Stimulated activated CD8-positive, alpha-beta memory T cell treated with anti-CD3 and anti-CD28 coated beads, Interleukin-12 subunit alpha, Interleukin-12 subunit beta, amount 100 ng/mL, for 24 hours (primary cell): ENCODE measurements around the gene SLC25A29.
"Not testable (repeated sequence)": the region's sequence is repeated elsewhere in the genome, so short reads cannot be mapped to it uniquely, and the experiment has no call there.

Source experiments
- DNase-seq: peaks from one replicate; pipeline ENCODE4 v3.0.0-alpha.2; 2020; ENCODE audit errors: extremely low read depth

Gene SLC25A29, protein sequence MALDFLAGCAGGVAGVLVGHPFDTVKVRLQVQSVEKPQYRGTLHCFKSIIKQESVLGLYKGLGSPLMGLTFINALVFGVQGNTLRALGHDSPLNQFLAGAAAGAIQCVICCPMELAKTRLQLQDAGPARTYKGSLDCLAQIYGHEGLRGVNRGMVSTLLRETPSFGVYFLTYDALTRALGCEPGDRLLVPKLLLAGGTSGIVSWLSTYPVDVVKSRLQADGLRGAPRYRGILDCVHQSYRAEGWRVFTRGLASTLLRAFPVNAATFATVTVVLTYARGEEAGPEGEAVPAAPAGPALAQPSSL

DNA sequence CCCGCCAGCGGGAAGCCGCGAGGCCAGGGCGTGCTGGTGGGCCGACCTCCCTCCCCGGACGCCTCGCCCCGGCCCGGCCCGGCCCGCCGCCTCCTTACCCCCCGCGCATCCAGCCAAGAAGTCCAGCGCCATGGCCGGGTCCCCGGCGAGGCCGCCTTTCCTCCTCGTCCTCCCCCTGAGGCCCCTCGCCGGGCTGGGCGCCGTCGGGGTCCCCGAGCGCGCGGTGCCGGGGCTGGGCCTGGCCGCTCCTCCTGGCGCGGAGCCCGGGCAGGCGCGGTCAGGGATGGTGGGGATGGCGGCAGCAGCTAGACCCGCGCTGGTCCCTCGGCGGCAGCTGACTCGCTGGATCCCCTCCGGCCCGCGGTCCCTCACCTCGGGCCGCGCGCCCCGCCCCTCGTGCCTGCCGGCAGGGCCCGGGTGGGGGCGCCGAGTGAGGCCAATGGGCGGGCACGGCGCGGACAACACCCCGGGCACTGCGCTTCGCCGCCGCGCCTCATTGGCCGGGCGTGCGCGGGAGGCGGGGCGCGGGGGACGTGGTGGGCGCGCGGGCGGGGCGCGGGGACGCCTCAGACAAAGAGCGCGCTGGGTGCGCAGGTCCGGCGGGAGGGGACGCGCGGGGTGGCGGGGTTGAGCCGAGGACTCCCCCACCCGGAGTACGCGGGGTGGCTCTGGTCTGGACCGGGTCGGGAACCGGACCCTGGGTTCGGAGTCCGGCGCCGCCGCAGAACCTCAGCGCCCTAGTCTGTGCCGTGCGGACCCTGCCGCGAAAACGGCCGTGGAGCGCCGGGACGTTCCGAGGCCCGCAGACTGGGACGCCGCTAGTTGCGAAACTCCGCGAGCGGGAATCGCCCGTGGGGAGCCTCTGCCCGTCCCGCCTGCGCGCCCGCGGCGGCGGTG is at the start of gene SLC25A29:
TSS of gene SLC25A29 (minus strand) at position 344 of the 897 bp plus-strand sequence. CDS start at position 132, 212 bp downstream.
- DNase-seq, result peak; percentile 57

DNA sequence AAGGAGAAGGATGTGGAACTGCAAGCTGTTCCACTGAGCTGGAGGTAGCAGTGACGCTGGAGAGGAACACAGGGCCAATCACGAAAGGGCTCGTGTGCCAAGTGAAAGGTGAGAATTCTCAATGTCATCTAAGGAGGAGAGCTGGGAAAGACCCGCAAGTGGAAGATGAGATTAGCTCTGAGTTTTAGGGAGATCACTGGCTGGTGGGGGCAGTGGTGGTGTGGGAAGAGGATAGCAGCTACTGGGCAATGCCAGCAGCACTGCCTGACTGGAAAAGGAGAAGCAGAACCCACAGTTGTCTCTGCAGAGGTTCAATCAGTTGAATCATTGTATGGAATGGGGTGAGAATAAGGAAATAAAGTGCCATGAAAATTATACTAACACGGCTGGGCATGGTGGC is 44.7 kb upstream of the SLC25A29 start:
- no peak for DNase-seq

DNA sequence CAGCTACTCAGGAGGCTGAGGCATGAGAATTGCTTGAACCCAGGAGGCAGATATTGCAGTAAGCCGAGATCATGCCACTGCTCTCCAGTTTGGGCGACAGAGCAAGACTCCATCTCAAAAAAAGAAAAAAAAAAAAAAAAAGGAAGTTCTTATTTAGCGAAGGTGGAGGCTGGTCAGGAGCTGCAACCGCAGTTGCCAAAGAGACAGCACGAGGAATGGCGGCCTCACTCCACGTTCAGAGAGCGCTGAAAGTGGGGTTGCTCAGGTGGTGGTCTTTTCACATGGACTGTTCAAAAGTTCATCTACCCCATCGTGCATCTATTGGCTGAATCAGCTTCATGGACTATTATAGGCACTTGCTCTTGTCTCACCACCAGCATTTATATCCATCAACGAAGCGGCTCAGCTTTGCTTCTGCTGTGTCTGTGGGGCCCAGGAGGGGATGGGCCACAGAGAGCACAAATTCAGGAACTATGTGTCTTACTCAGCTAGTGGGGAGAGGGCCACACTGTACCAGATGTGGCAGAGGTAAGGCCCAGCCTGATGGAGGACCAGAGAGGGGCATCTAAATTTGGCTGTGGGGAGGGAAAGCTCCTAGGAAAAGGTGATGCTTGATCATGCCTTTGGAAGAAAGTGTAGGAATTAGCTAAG is 44.2 kb upstream of the SLC25A29 start:
- DNase-seq, result no peak

DNA sequence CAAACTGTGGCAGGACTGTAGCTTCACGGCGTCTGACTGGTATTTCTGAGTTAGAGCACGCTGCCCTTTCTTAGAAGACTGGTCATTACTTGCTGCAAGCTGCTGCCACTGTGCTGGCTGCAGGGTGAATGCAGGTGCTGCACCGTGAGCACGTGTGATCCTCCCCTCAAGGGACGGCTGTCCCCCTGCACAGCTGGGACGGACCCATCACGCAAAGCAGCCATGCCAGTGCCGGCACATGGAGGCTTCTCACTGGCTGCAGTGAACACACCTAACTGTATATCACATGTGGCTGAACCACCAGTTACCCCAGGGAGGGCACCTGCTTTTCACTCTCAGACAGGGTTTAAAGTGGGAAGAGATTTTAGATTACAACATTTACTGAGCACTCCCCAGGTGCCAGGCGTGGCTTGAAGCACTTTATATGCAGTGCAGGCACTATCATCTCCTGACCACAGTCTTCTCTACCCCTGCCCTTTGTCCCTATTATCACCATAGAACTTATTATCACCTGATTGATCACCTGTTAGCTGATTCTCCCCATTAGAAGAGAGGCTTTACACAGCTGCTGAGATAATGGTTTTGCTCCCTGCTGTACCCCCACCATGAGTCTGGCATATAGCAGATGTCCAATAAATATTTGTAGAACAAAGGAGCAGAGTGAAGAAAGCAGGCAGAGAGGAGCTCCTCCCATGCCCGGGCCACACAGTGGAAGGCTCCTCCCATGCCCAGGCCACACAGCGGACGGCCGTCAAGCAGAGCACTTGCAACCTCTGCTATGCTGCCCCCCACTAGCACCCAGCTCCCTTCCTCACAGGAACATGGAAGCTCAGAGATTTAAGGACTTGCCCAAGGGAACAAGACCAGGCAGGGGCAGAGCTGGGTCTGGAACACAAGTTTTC is 42.8 kb upstream of the SLC25A29 start:
- no peak for DNase-seq

DNA sequence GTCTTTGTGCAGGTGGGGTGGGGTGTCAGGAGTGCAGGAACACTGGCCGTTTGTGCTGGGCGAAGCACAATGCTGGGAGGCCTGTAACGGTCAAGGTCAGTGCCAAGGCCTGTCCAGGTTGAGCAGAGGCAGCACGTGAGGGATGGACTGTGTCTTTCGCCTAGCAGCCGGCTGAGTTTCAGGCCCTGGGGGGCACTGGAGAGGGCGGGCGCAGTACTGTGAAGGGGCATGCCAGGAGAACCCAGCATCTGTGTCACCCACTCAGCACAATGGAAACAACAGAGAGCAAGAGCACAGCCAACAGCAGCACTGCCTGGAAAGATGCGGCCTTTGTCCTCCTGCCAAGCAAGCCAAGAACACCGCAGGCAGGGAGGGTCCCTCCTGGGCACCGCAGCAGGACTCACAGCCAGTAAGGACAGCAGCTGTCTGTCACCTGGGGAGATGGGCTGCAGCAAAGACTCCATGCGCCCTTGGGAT is 42.0 kb upstream of the SLC25A29 start:
- no peak for DNase-seq

DNA sequence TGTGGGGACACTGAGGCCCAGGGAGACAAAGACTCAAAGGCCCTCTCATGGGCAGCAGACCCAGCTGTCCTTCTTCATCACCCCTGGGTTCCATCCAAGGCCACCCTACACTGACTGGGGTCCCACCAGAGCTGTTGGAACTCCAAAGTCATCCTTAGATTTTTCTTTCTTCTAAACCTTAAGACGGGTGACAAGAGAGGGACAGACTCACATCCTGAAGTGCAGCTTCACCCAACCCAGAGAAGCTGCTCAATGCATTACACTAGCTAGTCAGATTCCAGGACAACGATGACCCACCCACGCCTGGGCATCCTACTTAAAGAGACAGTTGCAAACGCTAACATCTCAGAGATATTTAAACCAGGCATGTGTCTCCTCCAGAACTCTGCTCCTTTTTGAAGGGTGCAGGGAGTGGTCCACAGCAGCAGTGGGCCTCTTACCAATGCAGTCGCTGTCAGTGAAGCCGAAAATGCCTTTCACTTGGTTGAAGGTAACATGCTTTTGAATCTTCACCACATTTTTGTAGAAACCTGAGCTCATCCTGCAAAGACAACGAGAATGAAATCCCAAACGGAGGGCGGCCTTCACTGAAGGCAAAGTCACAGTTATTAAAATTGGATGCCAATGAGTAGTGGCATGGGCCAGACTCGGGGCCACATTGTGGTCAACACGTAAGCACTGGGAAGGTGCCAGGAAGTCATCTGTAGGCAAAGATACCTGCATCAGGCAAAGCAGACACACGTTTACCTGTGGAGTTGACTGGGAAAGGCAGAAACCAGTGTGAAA is 40.3 kb upstream of the SLC25A29 start:
- no peak for DNase-seq

DNA sequence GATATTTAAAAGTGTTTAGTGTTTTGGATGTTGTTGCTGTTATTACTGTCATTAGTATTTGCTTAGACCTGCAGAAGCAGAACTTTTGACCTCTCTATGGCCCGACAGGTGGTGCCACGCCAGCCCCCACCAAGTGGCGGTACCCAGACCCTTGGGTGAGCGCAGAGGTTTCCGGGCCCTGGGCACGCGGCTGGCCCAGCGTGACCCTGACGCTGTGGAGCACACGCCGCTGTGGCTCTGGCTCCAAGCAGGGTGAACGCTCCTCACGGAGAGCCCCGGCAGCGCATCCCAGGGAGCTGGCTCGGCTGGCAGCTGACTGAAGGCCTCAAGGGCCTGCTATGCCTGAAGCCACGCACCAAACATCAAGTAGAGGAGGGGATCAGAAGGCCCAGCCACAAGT is 39.5 kb upstream of the SLC25A29 start:
- DNase-seq, result no peak

DNA sequence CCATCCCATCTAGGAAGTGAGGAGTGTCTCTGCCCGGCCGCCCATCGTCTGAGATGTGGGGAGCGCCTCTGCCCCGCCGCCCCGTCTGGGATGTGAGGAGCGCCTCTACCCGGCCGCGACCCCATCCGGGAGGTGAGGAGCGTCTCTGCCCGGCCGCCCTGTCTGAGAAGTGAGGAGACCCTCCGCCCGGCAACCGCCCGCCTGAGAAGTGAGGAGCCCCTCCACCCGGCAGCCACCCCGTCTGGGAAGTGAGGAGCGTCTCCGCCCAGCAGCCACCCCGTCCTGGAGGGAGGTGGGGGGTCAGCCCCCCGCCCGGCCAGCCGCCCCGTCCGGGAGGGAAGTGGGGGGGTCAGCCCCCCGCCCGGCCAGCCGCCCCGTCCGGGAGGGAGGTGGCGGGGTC is 38.4 kb upstream of the SLC25A29 start:
- DNase-seq, result not testable (repeated sequence)

DNA sequence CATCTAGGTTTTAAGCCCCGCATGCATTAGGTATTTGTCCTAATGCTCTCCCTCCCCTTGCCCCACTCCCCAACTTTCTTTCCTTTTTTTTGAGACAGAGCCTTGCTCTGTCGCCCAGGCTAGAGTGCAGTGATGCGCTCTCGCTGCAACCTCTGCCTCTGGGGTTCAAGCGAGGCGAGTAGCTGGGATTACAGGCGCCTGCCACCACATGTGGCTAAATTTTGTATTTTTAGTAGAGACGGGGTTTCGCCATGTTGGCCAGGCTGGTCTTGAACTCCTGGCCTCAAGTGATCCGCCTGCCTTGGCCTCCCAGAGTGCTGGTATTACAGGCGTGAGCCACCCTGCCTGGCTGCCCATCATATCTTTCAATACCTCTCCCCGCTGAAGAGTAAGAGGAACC is 36.6 kb upstream of the SLC25A29 start:
- DNase-seq, result not testable (repeated sequence)

DNA sequence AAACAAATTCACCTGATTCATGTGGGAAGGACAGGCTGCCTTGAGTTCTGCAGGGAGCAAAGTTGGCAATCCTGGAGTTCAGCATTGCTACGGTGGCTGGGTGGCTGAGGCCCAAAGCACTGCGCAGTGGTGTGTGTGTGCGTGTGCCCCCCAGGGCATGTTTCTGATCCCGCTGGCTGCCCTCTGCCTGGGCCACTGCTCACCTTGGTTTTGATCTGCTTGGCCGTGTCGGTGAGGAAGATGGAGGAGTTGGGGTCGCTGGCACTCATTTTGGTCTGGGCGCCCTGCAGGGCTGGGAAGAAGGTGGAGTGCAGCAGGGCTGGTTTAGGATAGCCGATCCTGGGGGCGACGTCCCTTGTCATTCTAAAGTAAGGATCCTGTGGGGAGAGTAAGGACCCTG is 36.0 kb upstream of the SLC25A29 start:
- DNase-seq, result no peak

DNA sequence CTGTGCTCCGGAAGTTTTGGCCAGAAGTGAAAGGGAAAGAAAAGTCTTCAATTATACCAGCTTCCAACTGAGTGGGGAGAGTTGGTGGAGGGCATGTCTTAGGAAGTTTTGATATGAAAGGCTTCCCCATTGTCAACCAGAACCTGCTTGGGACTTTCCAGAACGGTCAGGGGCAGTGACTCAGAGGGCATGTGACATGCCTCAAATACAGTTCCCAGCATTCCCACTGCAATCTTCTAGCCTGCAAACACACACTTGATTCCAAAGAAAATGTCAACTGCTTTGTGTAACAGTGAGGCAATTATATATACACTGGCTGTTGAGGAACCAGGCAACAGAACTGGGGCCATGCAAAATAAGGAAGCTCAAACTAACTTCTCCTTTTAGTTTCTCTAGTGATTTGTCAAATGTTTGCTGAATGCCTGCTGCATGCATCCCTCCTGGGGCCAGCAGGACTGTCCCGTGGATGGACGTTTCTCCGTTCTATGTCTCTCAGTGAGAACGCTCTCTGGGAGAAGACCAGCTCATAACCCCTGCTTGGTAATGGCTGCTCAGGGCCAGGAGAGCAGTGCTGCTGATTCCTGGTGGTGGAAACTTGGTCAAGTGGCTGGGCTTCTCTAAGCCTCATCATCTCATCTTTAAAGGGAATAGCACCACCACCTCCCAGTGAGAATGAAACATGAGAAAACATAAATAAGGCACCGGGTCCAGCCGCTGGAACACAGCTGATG is 35.2 kb upstream of the SLC25A29 start:
- DNase-seq, result no peak

DNA sequence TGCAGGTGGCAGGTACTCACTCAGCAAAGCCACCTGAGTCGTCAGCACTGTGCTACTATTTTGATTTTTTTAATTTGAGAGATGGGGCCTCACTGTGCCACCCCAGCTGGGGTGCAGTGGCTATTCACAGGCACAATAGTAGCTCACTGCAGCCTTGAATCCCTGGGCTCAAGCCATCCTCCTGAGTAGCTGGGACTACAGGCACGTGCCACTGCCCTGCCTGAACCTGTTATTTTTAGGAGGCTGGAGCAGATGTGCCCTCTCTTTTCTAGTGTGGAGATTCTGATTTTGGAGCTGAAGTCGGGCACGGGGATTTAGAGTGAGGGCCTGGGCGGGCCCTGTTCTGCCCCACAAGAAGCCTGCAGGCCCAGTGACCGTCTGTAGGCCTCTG is 34.2 kb upstream of the SLC25A29 start:
- DNase-seq, result no peak

DNA sequence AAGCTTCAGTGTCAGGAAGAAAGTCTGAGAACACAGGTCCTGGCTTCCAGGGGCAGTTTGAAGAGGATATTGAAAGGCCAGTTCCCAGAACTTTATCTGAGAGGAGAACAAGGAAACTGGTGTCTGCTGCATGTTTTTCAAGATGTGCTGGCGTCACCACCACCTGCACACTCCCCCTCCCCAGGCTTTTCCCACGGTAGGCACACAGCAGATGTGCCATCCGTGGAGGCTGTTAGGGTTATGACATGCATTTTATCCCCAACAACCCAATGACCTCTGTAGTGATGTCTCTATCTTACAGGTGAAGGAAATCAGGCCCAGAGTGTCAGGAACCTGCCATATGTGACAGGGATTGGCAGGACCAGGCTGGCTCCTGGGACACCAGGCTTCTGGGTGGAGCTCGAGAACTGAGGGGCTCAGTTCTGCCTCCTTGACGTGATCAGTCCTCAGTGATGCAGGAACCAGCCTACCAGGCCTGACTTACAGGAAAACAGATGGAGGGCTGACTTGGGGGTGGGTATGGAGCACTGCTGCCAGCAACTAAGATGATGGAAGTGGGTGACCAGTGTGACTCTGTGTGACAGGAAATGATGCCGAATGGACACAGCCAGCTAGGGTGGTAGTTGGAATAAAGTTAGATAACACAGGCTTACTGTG is 33.6 kb upstream of the SLC25A29 start:
- DNase-seq, result no peak

DNA sequence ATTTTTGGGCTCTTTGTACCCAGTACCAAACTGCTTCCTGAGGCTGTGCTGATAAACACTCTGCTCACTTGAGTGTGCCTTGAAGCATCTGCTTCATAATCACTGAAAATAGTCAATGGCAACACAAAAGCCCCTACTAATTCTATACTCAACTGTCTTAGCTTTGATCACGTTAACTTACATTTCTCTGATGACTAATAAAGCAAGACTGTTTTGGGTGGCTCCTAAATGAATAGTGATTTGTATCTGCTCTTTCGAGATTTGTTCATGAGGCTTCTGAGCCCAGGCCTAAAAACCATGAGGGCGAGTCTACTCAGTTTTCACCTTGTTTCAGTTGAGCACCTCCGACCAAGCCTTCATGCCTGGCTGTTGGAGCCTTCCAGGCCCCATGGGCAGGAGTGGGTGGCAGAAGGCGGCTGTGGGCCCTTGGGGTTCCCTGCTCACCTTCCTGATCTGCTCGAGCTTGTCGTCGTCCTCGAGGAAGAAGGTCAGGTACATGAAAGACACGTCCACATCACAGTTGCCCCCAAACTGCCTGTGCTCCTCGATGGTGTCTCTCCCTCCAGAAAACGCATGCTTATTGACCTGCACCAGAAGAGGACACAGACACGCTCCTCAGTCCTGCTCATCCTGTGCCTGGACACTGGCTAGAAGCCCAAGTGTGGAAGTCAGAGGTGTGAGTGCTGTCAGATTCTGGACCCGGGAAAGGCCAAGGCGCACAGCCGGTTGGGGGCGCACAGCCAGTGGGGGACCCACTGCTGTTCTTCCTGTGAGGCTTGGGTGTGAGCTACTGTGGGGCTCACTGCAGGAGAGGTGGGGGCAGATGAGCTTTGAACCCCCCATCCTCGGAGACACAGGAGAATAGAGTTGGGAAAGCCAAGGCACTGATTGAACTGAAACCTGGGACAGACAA is 30.6 kb upstream of the SLC25A29 start:
- no peak for DNase-seq

DNA sequence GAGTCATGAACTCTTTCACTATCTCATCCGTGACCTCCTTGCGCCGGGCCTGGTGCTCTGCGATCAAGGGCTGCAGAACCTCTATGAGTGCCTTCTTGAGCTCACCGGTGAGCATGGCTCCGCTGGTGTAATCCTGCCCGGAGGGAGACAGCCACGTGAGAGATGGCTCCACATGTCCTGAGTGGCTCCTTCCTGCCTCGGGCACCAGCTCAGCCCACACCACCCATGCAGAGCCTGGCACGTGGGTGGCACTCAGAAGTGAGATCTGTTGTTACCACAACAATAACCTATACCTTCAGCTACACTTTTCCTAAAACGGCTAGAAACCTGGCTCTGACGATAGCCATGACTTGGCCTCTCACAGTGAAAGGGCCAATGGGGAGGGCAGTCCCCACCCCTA is 28.7 kb upstream of the SLC25A29 start:
- no peak for DNase-seq

DNA sequence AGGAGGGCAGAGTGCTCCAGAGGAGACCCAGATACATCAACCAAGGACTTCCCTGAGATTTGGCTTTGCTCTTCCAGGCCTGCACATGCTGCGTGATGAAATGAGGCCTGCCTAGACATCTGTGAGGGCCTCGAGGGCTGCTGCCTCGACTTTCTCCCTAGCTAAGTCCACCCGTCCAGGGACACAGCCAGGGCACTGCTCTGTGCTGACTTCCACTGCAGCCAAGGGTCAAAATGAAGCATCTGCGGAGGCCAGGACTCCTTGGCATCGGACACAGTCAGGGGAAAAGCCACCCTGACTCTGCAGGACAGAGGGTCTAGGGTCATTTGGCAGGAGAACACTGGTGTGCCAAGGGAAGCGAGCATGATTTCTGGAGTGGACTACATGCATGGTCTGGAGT is 27.6 kb upstream of the SLC25A29 start:
- DNase-seq, result no peak

DNA sequence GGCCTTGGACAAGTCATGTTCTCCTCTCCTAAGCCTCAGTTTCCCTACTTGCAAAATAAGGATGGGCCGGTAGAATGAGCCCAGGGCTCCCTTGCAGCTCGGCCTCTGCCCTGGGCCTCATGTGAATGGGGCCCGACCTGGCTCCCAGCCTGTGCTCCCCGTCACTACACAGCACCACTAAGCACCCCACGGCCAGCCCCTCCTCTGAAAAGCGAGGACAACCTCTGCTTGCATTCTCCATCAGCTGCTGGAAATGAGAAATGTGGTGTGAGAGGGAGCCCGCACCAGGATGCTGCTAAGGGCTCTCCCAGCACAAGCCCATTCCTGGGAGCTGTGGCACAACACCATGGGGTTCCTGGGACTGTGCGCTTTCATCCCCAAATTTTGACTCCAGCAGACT is 27.1 kb upstream of the SLC25A29 start:
- no peak for DNase-seq

DNA sequence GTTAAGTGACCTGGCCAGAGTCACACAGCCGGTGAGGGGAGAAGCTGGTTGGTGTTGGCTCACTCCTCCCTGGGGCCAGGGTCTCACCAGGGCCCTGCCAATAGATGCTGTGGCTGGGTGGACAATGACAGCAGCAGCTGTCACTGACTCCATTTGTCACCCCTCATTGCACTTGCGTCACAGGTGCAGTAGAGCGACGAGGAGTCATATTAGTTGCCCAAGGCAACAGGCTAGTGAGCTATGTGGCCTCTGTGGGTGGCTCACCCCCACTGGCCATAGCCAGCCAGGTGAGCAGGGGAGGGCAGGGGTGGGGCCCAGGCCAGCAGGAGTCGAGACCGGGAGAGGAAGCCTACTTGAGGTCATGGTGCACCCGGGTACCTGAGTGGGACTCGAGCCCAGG is 26.6 kb upstream of the SLC25A29 start:
- DNase-seq, result no peak
